HG02571 (cell line): ENCODE results near the gene IST1.

Experiments used
- ATAC-seq: cut with Tn5 transposase; IDR thresholded peaks from one replicate; pipeline ENCODE4 v1.9.1; 2021; ENCODE audit warnings: mild to moderate bottlenecking, moderate library complexity; ENCODE audit not compliant: unreplicated experiment

The IST1 gene

DNA sequence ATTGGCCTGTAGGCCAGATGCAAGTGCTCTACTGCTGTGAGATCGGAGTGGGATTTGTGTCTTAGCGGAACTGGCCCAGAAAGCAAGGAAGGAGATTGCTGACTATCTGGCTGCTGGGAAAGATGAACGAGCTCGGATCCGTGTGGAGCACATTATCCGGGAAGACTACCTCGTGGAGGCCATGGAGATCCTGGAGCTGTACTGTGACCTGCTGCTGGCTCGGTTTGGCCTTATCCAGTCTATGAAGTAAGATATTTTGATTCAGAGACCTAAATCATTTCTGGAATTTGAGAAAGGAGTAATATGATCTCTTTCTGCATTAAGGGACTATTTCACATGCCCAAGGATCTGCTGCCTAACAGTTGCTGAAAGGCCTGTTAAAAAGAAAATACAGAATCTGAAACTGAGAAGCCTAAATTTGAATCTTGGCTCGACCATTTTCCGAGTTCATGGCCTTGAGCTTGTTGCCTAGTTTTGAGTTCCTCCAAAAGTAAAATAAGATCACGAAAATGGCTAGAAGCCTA, 21.1 kb downstream of the IST1 start:
- ATAC-seq: no peak

DNA sequence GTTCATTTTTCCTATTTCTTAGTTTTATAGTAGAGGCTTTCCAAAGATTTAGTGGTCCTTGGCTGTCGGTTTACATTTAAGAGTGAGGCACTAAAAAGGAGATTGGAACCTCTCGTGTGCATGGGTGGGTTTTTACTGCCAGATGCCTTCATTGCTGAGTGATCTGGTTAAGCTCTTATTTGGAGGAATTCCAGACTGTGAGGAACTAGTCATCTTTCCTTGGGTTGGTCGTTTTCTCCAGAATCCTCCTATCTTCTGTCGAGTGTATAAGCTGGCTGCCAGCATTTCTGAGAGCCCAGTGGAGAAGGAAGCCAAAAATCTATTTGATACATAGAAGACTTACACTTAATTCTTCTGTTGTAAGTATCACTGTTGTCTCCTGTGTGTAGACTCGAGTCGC, 22.6 kb downstream of the IST1 start:
- no peak for ATAC-seq

DNA sequence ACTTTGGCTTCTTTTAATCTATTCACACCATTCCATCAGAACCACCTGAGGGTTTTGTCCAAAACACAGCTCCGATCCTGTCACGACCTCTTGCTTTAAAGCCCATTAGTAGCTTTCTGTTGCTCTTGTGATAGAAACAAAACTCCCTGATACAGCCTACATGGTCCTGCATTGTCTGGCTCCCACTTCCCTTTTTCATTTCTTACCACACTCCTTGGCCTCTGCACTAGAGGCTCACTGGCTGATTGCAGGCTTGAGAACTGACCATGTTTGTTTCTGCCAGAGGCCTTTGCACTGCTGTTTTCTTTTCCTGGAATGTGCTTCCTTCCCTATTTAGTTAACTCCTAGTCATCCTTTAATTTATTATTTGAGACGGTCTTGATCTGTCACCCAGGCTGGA, 23.7 kb downstream of the IST1 start:
- no peak for ATAC-seq

DNA sequence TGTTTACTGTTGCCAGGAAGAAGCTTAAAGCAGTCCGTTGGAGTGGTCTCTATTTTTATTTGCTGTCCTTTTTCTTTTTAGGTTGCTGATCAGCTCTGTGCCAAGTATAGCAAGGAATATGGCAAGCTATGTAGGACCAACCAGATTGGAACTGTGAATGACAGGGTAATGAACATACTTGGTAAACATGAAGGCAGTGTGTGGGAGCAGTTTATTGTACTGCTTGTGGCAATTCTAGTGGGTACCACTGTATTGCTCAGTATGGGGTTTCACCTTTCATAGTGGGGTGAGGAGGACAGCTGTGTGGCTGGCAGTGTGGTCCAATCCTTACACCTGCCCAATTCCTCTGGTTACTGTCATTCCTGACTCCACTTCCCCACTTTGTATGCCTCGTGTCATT, 25.3 kb downstream of the IST1 start:
- ATAC-seq: no peak

DNA sequence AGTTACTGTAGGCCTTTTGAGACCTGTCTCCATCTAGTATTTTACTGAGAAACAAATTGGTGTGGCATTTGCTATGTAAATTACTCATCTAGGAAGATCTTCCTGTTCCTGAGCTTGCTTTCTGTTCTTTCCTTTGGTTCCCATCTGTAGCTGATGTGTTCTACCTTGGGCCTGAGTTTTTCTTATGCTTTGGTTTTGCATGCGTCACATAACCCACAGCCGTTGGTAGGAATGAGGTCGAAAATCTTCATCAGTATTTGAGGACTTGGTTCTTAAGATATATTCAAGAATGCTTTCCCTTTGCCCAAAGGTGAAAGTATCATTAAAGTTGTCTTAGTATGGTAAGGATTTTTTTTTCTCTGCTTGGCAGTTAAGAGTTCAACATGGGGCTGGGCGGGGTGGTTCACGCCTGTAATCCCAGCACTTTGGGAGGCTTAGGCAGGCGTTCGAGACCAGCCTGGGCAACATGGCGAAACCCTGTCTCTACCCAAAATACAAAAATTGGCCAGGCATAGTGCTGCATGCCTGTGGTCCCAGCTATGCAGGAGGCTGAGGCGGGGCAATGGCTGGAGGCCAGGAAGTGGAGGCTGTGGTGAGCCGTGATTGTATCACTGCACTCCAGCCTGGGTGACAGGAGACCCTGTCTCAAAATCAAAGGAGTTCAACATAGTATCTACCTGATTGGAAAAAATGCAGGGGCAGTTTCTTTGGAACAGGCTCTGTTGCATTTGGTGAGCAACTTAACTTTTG, 28.8 kb downstream of the IST1 start:
- no peak for ATAC-seq

DNA sequence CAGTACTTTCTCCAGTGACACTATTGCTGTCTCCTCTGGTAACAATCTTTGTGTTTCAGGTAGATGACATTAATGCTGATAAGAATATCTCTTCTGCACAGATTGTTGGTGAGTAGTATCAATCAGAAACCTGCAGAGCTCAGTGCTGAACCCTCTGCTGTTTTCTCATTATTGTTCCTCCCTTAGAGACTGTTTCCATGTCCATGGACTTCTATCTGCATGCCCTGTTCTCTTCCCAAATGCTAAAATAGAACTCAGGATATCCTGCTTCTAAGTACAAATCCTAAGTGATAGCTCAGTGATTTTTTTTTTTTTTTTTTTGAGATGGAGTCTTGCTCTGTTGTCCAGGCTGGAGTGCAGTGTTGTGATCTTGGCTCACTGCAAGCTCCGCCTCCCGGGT, 29.4 kb downstream of the IST1 start:
- no peak for ATAC-seq

DNA sequence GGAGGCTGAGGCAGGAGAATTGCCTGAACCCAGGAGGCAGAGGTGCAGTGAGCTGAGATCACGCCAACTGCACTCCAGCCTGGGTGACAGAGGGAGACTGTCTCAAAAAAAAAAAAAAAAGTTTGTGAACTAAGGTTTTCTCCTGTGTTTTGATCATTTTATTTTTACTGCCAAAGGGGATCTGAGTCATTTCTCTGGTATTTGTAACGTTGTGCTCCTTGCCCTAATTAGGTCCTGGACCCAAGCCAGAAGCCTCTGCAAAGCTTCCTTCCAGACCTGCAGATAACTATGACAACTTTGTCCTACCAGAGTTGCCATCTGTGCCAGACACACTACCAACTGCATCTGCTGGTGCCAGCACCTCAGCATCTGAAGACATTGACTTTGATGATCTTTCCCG, 32.1 kb downstream of the IST1 start:
- no peak for ATAC-seq

DNA sequence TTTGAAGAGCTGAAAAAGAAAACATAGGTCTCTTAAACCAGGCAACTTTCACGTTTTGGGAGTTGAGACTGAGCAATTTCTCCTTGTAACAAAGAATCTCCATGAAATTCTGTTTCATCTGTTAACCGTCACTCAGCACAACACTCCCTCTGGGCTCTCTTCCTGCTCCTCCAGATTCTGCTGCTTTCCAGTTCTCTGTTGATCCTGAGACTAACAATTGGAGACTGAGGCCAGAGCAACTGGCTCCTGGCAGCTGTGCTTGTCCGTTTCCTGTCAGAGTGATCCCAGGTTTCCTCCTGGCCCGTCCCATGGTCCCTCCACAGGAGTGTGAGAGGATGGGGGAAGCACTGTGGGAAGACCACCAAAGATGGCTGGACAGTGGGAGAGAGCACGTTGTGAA, 32.5 kb downstream of the IST1 start:
- ATAC-seq: no peak

DNA sequence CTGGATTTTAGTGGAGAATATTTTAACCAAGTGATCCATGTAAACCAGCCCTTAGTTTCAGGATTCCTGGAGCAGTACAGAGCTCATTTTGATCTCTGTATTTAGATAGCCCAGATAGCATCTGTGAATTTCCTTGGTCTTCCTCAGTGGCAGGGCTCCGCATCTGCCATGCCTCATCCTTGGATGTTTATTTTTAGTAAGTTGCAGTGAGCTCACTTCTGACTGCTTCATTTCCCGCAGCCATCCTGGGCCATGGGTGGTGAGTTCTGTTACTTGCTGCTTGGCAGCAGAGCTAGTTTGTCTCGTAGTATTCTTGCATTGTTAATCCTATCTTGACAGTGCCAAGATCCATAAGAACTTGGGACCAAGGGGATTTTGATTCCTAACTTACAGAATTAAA, 33.7 kb downstream of the IST1 start:
- no peak for ATAC-seq

DNA sequence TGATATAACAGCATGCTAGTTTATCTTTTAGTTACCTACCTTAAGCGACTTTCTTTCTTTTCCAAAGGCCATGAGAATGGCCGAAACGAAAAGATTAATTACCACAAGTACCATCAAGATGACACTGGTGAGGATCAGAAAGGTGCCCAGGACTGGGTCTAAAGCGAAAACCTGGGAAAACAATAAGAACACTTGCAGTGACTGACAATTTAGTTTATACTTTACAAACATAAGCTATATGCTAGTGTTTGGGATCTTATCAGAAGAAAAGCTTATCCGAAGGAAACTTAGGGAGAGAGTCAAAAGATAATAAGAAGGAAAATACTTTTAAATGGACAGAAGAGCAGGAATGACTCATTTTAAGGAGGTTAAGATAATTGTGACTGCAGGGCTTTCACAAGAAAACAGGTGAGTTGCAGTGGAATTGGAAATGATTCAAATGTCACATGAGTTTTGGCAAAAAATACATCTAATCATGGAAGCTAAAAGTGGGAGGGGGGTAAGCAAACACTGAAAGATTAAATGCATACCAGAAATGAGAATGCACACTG, 34.8 kb downstream of the IST1 start:
- ATAC-seq: no peak

DNA sequence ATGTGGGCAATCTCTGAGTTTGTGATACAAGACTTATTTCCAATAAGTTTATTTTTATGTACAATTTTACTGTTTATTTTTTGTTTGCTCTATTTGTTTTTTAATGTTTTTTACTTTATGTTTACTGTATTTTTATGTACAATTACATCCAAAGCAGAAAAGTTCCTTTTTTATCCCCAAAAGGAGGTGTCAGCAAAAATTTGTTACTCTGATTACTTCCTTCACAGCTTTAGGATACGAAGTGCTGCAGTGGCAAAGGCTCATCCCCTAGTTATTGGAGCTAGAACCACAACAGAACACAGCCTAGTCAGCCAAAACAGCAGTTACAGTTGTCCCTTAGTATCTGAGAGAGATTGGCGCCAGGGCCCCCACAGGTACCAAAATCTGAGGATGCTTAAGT, 35.7 kb downstream of the IST1 start:
- ATAC-seq: no peak

DNA sequence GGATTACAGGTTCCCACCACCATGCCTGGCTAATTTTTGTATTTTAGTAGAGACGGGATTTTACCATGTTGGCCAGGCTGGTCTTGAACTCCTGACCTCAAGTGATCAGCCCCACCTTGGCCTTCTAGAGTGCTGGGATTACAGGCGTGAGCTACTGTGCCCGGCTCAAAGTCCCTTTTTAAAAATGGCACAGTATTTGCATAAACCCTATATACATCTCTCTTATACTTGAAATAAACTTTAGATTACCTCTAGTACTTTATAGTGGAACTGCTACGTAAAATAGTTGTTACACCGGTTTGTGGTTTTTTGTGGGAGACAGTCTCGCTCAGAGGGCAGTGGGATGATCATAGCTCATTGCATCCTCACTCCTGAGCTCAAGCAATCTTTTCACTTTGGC, 36.3 kb downstream of the IST1 start:
- no peak for ATAC-seq

DNA sequence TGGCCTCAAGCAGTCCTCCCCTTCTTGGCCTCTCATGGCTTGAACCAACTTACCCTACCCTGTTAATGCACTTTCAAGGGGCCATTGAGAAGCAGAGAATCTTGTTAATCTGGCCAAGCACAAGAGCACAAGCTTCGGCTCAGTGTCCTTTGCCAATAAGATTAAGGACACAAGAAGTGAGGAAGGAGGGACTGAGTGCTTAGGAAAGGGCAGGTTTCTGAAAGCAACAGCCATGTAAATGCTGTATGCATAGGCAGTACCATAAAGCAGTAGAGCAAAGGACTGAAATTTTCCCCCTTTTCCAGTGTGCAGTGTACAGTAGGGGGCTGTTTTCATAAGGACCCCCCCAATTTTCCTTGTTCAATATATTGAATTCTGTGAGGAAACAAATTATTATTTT, 37.7 kb downstream of the IST1 start:
- no peak for ATAC-seq

DNA sequence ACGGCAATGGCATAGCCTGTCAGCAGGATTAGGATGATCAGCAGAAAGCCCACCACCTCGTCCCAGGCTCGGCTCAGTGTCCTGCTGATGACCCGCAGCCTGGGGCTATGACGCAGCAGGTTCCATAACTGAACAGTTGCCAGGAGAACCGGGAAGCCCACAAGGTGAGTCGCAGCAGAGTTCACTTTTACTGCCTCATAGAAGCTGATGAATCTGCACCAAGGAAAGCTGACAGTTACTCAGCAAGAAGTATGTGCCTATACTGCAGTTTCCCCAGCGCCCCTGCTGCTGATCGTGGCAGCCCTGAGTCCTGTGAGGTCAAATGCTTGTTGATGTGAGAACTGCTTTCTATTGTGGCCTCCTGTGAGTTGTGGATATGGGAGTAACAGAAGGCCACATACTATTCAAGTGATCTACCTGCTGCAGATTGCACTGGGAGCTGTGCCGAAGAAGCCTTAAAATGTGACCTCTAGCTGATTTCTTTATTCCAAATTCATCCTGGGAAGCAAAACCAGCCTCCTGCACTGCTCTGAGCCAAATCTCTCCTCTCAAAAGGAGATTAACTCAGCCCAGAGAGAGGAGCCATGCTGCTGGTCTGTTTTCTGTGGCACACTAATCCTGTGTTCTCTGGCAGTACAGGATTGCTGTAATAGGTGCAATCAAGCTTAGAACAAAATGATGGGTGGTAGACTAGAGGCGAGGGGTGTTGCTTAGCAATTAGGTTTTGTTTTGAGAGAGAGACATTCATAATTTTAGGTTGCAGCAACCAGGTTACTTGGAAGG, 38.8 kb downstream of the IST1 start:
- ATAC-seq: no peak

DNA sequence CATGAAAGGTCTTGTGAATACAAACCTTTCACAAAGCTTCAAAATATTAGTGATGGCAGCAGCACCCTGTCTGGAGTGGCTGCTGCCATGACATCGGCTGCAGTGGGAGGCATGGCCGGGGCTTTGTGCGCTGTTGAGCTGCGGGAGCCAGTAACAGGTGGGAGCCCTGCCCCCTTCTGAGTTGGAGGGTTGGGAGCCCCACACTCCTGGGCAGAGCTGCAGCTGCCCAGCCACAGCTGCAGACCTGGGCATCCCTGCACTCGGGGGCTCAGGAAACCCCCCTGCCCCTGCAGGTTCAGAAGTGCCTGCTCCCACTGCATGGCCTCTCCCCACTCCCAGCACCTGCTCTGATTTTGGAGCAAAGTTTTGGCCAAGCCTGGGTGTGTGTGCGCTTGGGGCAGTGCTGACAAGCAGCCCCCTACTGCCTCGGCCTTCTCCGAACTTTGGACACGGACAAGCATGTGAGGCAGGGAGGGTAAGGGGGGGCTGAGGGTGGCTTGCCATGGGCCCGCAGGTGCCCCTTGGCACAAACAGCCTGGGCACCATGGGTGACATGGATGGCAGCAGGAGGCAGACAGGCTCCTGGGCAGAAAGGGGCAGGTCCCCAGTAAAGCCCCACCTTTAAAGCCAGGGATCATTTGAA, 42.7 kb downstream of the IST1 start:
- no peak for ATAC-seq

DNA sequence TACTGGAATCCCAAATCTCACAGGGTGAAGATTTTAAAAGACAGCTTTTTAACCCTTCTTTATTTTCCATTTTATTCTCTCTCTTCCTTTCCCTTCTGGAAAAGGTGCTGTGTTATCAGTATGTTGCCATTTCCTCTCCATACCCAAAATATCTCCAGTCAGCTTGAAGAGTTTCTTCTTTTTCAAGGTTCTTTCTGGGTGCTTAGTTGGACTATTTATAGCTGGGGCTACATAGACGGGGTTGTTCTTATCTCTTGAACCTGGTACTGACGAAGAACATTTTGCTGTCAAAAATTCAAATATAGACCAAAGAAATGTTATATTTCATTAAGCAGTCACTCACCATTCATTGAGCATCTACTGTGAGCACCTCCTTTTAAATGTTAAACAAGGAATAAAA, 48.6 kb downstream of the IST1 start:
- ATAC-seq: no peak

DNA sequence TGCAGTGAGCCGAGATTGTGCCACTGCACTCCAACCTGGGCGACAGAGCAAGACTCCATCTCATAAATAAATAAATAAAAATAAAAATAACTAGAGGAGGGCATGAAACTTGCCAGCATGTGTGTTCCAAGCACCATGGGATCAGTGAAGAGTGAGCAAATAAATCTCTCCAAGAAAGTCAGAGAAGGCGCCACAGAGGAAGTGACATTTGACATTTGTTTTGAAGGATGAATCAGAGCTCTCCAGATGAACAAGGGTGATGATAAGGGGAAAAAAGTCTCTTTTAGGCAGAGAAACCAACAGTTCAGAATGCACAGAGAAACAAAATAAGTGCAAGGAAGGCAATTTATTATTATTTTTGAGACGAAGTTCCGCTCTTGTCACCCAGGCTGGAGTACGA, 50.3 kb downstream of the IST1 start:
- ATAC-seq: no peak

DNA sequence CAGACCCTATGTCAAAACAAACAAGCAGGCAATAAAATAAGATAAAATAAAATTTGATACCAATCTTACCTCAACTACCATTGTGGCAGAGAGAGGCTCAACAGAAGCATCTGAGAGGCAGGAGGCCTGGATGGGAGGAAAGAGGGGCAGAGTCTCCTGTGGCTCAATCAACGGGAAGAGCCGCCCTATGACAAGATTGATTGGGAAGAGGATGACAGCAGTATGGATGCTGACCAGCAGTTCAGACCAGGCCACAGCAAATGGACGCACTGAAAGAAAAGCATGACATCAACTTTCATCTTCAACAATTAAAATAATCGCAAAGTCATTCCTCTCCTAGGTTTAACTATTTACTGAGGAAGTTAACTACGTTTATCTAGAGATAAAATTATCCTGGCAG, 57.5 kb downstream of the IST1 start:
- no peak for ATAC-seq

DNA sequence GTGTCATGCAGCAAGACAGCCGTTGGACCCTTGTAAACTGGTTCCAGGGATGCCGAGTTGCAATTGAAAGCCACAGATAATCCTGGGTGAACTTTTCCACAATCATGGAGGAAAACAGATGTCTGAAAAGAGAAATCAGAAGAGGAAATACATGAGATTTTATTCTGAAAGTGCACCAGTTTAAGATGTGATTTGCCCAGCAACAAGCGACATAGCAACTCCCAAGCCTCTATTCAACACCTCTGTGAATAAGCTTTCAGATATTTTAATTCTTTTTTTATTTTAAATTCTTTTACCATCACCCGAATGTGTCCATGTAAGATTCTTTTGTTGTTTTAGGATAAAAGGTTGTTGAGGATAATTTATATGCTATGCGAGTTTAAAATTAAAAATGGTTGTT, 58.8 kb downstream of the IST1 start:
- no peak for ATAC-seq

DNA sequence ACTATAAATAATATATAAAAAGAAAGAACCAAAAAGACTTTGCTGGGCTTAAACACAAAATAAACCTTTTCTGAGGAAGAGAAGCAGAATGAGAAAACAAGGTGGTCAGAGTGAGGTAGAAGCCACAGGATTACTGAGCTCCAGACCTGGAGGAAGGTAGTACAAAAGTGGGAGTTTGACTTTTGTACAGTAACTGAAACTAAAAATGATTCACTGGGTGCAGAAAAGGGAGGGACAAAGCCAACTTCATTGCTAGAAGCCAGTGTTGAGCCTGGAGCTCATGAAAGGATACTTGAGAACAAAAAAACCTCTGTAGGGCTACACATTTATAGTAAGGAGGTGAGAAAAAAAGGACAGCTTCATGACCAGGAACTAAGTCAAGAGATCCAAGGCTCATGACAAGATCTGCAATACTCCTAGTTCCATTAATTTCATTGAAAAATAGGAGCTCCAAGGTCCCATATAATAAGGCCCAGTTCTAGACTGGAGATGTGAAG, 59.4 kb downstream of the IST1 start:
- ATAC-seq: no peak

DNA sequence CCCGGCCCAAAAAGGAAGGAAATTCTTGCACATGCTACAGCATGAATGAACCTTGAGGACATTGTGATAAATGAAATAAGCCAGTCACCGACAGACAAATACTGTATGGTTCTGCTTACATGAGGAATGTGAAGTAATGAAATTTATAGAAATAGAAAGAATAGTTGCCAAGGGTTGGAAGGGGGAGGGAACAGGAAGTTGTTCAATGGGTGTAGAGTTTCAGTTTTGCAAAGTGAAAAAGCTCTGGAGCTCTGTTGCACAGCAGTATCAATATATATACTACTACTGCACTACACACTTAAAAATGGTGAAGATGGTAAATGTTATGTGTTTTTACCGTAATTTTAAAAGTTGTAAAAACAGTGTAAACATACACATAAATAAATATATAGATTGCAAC, 61.2 kb downstream of the IST1 start:
- ATAC-seq: no peak
